ENCODE measurements around the gene TIAM1. TPM values are rescaled to one million over a fixed set of nuclear protein-coding genes. Genes with fewer than 3 reads are reported as not detected.

The TIAM1 gene, protein sequence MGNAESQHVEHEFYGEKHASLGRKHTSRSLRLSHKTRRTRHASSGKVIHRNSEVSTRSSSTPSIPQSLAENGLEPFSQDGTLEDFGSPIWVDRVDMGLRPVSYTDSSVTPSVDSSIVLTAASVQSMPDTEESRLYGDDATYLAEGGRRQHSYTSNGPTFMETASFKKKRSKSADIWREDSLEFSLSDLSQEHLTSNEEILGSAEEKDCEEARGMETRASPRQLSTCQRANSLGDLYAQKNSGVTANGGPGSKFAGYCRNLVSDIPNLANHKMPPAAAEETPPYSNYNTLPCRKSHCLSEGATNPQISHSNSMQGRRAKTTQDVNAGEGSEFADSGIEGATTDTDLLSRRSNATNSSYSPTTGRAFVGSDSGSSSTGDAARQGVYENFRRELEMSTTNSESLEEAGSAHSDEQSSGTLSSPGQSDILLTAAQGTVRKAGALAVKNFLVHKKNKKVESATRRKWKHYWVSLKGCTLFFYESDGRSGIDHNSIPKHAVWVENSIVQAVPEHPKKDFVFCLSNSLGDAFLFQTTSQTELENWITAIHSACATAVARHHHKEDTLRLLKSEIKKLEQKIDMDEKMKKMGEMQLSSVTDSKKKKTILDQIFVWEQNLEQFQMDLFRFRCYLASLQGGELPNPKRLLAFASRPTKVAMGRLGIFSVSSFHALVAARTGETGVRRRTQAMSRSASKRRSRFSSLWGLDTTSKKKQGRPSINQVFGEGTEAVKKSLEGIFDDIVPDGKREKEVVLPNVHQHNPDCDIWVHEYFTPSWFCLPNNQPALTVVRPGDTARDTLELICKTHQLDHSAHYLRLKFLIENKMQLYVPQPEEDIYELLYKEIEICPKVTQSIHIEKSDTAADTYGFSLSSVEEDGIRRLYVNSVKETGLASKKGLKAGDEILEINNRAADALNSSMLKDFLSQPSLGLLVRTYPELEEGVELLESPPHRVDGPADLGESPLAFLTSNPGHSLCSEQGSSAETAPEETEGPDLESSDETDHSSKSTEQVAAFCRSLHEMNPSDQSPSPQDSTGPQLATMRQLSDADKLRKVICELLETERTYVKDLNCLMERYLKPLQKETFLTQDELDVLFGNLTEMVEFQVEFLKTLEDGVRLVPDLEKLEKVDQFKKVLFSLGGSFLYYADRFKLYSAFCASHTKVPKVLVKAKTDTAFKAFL (N-terminal part only)
- 0.35 and 1.2 TPM in 2 replicates for total RNA-seq

DNA sequence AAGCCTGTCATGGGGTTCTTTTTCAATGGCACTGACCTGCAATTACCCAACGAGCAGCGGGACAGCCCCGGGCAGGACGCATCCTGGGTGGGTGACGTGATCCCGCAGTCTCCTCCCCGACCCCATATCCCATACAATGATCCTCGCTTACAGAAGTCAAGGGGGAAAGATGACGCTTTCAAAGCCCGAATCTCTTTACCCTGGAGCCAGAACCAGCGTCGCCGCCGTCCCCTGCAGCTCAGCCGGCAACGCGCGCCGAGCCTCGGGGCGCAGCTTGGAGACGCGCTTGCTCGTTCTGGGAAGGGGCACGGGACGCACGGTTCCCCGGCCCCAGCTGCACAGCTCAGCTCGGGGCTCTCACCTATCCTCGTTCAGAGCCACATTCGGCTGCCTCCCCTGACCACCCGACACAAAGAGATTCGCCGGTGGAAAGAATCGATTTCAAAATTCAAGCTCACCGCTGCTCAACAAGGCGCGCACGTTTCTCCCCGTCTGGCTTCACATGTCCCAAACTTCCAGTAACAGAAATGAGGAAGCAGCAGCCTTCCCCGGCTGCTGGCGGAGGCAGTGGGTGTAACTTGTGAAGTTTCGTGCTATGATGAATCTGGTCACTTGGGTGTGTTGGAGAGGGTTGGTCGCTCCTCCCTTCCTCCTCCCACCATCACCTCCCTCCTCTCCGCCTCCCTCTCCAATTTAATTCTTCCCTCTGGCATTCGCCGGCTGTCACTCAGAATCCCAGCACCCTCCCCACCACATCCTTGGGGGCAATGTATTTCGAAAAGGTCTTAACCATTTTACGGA lies at the start of gene TIAM1:
TSS of gene TIAM1 (minus strand) at position 582 of the 801 bp plus-strand sequence. CDS start 77,289 bp downstream, outside the sequence.

Measured in myometrial cell (primary cell).